T-helper 2 cell treated with Interferon-gamma antibody and Interleukin-4, amounts not matched to agents 5 μg/mL and 100 μg/mL, for 36 hours (primary cell): Measurements from ENCODE around the gene GPR55.

Experiments used
- DNase-seq: peaks from one replicate; pipeline ENCODE4 v3.0.0; 2021; ENCODE audit warnings: low spot score
- H3K27ac Mint-ChIP-seq: one replicate; pipeline ENCODE4 v1.8.0; 2021; ENCODE audit warnings: mild to moderate bottlenecking, mixed read lengths
- H3K27me3 Mint-ChIP-seq: one replicate; pipeline ENCODE4 v1.8.0; 2021; ENCODE audit warnings: low read depth, mixed read lengths
- H3K36me3 Mint-ChIP-seq: one replicate; pipeline ENCODE4 v1.8.0; 2021; ENCODE audit warnings: low read depth, mixed read lengths
- H3K4me1 Mint-ChIP-seq: one replicate; pipeline ENCODE4 v1.8.0; 2021; ENCODE audit warnings: low read depth, mixed read lengths
- H3K4me3 Mint-ChIP-seq: one replicate; pipeline ENCODE4 v1.8.0; 2022; ENCODE audit warnings: mild to moderate bottlenecking, moderate library complexity, mixed read lengths
- H3K9me3 Mint-ChIP-seq: one replicate; pipeline ENCODE4 v1.8.0; 2021; ENCODE audit warnings: mixed read lengths

GPR55 gene

DNA sequence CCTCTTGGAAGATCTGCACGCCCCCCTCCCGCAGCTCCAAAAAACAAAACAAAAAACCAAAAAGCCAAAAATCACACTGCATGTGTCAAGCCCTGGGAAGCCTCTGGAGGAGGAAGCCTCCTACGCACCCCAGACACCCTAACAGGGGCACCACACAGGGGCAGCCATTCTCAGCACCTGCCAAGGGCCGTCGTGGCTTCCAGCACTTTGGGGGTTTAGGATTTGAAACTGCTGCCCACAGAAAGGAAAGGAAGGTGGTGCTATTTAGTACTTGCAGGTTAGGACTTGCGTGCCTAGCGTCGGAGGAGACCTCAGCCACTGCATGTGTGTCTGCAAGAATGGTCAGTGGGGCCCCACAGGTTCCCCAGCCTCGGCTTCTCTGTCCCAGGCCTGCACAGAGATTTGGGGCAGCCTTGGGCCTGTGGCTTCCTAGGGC is 419 bp upstream of the GPR55 start:
- Mint-ChIP-seq H3K4me3 (peak overlapping the region; percentile 77), H3K27me3 (peaks cover 18% of the 10 kb centered on the region), H3K4me1 (peaks cover 29% of the 10 kb centered on the region), H3K27ac (peak overlapping the region; percentile 79), H3K9me3 (no peaks in the 10 kb centered on the region), H3K36me3 (peaks cover 3% of the 10 kb centered on the region)
- no peak for DNase-seq

DNA sequence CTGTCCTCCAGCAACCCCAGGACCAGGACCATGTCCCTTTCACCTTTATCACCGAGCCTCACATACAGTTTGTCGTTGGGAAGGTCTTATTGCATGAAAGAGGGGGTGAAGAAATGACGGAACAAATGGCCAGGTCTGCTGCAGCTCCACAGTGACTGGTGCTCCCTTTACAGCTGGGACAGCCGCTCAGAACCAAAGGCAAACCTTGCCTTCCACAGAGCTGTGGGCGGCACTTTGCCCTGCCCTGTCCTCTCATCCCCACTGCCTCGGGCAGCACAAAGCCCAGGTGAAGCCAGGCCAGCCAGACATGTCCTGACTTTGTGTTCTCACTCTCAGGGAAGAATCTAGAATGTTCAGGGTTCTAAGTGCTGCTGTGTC is 961 bp downstream of the GPR55 start:
- H3K36me3 Mint-ChIP-seq: peaks cover 3% of the 10 kb centered on the region
- peaks cover 38% of the 10 kb centered on the region for H3K4me1 Mint-ChIP-seq
- peak overlapping the region; percentile 79 for H3K27ac Mint-ChIP-seq
- H3K4me3 Mint-ChIP-seq: peak overlapping the region; percentile 77
- no peaks in the 10 kb centered on the region for H3K9me3 Mint-ChIP-seq
- no peak for DNase-seq
- H3K27me3 Mint-ChIP-seq: peaks cover 21% of the 10 kb centered on the region

DNA sequence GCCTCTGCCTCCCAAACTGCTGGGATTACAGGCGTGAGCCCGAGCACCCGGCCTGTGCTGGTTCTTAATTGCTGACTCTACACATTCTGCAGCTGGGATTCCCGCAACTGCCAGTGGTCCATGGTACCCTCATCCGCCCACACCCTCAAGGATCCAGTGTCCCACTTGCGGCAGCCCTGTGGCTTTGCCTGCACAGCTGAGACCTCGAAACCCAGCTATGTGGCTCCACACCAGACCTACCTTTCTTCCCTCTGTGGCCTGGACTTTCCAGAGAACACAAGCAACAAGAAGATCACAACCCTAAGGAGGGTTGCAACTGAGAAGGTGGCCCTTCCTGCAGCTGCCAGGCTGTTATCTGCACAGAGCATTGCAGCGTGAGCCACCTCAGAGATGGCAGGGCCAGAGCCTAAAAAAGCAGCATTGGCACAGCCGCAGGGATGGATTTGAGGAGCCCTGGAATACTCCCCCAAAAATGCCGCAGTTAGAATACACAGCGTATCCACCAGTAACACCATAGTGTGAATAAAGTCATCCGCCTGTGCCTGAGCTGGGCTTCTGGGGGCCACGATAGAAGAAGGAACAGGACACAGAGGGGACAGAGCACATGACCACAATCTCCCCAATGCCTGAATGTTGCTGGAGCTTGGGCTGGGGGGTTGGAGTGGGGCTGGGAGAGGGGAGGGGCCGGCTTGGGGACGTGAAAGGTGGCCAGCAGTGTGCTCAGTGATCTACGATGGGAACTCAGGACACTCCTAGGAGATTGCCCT is 1.9 kb downstream of the GPR55 start:
- Mint-ChIP-seq H3K27me3 (peaks cover 29% of the 10 kb centered on the region), H3K4me3 (peak overlapping the region; percentile 47), H3K9me3 (no peaks in the 10 kb centered on the region), H3K27ac (no peak overlapping the region), H3K36me3 (peaks cover 3% of the 10 kb centered on the region), H3K4me1 (peaks cover 40% of the 10 kb centered on the region)
- no peak for DNase-seq

DNA sequence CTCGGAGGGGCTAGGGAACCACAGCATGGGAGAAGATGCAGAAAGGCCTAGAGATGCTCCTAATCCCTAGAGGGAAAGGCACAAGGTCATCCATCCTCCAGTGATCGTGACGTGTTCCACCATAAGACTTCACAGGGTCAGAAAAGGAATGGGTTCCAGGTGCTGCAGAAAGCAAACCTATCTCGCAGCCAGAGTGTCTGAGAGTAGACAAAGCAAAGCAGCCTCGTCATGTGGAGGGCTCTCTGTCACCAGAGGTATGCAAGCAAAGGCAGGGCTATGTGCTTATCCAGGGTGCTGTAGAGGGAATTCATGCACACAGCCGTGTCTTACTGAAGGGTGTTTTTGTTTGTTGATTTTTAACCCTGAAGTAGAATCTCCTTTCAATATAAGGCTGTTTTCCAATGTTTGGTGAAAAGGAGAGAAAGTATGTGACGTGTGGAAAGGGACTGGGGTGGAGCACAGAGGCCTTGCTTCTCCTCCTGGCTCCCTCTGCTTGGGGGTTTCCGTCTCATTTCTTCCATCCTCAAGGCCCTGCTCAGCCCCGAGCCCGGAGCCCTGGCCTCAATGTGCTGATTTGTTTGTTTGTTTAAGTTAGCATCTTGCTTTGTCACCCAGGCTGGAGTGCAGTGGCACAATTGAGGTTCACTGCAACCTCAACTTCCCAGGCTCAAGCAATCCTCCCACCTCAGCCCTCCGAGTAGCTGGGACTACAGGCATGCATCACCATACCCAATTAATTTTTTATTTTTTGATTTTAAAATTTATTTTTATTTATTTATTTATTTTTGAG is 3.0 kb downstream of the GPR55 start:
- Mint-ChIP-seq H3K36me3 (peaks cover 3% of the 10 kb centered on the region), H3K4me1 (peaks cover 42% of the 10 kb centered on the region), H3K27ac (peak overlapping the region; percentile 19), H3K9me3 (no peaks in the 10 kb centered on the region), H3K4me3 (no peak overlapping the region), H3K27me3 (peaks cover 36% of the 10 kb centered on the region)
- DNase-seq: no peak

DNA sequence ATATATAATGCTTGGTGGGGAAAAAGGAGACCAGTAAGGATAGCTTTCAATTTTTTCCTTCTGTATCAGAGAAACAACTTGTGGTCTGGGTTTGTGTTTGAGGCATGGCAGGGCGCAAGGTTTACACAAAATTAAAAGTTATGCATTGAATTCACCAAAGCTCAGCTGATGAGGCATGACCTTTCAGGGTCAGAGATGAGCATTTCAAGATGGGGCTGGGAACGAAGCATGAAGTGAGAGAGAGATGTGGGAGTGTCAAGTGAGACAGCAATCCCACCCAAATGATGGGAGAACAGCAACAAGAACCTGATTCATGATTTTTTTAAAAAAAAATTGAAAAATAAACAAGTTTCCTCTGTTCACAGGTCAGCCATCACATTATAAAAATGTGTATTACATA is 4.9 kb downstream of the GPR55 start:
- no peak for DNase-seq
- H3K4me1 Mint-ChIP-seq: peaks cover 39% of the 10 kb centered on the region
- no peaks in the 10 kb centered on the region for H3K9me3 Mint-ChIP-seq

DNA sequence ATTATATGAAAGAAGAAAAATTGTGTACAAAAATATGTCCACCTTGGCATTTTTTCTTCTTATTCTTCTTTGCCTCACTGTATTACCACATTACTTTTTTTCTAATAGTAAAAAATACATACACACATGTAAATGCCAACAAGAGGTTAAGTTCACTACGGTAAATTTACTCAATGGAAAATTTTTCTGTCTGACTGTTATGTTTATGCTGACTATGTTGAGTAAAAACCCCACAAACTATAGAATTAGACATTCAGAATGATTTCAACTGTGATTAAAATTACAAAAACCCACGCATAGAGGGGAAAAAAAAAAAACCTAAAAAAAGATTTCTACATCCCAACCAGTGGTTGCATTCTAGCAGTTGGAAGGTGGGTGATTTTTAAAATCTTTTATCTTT is 5.4 kb downstream of the GPR55 start:
- H3K4me1 Mint-ChIP-seq: peaks cover 34% of the 10 kb centered on the region
- DNase-seq: no peak
- H3K36me3 Mint-ChIP-seq: peaks cover 3% of the 10 kb centered on the region
- H3K27ac Mint-ChIP-seq: no peak overlapping the region
- peaks cover 44% of the 10 kb centered on the region for H3K27me3 Mint-ChIP-seq
- H3K9me3 Mint-ChIP-seq: no peaks in the 10 kb centered on the region
- H3K4me3 Mint-ChIP-seq: no peak overlapping the region

More for the DNA sequence above, 4.9 kb downstream of the GPR55 start:
- Mint-ChIP-seq H3K27me3 (peaks cover 44% of the 10 kb centered on the region), H3K27ac (no peak overlapping the region), H3K36me3 (peaks cover 3% of the 10 kb centered on the region), H3K4me3 (peak overlapping the region; percentile 1)

DNA sequence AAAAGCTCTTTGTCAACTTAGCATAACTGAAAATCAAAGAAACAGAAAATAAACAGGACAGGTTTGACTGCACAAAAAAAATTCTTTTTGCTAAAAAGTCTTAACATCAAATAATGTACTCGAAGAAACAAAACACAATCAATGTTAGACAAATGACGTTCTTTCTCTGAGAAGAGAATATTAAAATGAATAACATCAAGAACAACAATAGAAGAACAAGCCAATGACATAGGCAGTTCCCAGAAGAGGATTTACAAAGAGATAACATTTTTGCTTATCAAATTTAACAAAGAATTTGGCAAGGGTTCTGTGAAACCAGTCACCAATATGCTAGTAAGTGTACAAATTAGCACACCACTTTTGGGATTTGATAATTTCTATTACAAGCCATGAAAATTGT is 5.8 kb downstream of the GPR55 start:
- H3K4me3 Mint-ChIP-seq: peak overlapping the region; percentile 5

DNA sequence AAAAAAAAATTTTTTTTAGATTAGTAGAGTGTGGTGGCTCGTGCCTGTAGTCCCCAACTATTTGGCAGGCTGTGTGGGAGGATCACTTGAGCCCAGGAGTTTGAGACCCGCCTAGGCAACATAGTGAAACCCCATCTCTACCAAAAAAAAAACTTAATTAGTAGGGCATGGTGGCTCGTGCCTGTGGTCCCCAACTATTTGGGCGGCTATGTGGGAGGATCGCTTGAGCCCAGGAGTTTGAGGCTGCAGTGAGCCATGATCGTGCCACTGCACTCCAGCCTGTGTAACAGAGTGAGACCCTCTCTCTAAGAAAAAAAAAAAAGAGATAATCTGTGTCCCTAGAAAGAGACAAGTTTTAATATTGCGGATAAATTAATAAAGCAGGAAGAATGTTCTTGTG is 8.8 kb downstream of the GPR55 start:
- no peak for DNase-seq
- H3K27me3 Mint-ChIP-seq: peaks cover 41% of the 10 kb centered on the region

More for the DNA sequence above, 5.8 kb downstream of the GPR55 start:
- Mint-ChIP-seq H3K9me3 (no peaks in the 10 kb centered on the region), H3K27ac (no peak overlapping the region), H3K4me1 (peaks cover 30% of the 10 kb centered on the region), H3K36me3 (peaks cover 3% of the 10 kb centered on the region), H3K27me3 (peaks cover 45% of the 10 kb centered on the region)
- DNase-seq: no peak

DNA sequence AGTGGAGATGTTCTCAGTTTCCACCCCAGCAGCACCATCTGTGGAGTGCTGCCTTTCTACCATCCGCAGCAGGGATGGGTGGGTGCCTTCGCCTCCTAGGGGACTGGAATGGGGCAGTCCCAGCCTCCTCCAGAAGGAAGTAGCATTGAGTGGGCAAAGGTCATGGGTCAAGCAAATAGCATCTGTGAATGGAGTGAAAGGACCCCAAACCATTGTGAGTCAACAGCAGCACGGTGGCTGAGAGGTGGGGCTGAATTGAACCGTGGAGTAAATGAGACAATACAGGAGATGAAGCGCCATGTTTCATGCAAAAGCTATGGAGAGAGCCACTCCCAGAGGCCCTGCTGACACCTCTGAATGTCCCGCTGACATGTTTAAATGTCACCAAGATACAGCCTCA is 9.7 kb downstream of the GPR55 start:
- Mint-ChIP-seq H3K36me3 (no peaks in the 10 kb centered on the region), H3K27me3 (peaks cover 46% of the 10 kb centered on the region), H3K4me1 (peaks cover 15% of the 10 kb centered on the region), H3K4me3 (no peak overlapping the region), H3K27ac (no peak overlapping the region), H3K9me3 (no peaks in the 10 kb centered on the region)
- no peak for DNase-seq

More for the DNA sequence above, 8.8 kb downstream of the GPR55 start:
- Mint-ChIP-seq H3K4me3 (no peak overlapping the region), H3K27ac (no peak overlapping the region), H3K9me3 (no peaks in the 10 kb centered on the region), H3K4me1 (peaks cover 18% of the 10 kb centered on the region), H3K36me3 (no peaks in the 10 kb centered on the region)

DNA sequence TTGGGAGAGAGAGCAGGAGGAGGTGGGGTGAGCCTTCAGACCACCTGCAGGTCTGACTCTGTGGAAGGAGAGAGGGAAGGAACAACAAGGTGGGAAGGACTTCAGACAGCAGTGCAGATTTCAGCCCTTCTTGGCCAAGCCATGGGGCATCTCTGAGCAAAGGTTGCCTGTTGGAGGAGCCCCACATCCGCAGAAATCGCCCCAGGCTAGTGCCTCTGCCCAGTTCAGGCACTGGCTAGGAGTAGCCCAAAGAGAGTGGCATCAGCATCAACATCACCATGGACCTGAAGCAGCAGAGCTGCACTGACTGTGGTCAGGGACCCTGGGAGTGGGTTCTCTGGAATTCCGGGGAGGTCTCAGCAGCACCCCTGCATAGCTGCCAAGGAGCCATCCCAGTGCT is 10.2 kb downstream of the GPR55 start:
- Mint-ChIP-seq H3K9me3 (no peaks in the 10 kb centered on the region), H3K27ac (no peak overlapping the region)

DNA sequence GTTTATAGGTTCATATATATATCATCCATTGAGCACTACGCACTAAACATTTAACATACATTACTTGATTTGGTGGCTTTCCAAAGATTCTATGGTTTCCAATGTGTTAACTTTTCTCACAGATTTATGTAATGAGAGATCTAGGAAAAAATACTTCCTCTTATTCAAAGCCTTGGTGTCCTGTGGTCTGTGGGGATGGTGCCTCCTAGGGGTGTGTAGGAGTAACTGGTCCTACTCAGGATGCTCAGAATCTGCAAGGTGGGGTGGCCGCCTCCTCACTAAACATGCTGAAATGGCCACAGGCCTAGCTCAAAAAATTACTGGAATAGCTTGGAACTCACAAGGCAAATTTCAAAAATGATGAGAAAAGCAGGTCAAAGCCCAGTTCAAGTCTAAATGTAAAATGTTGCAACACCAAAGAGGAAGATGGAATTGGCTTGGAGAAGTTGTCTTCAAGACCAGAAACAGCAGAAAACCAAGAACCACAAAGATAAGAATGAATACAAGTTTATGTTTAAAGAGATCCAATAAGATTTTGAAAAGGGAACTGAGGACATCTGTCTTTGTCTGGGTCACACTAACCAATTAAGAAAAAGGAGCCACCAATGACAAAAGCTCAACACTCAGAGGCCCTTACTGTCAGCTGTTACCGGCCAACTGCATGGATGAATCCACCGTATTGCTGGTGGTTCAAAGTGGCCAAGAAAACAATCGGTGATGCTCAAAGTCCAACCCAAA is 11.5 kb downstream of the GPR55 start:
- H3K9me3 Mint-ChIP-seq: no peaks in the 10 kb centered on the region
- H3K27me3 Mint-ChIP-seq: peaks cover 45% of the 10 kb centered on the region
- no peak for DNase-seq
- peaks cover 16% of the 10 kb centered on the region for H3K4me1 Mint-ChIP-seq
- no peak overlapping the region for H3K4me3 Mint-ChIP-seq
- no peaks in the 10 kb centered on the region for H3K36me3 Mint-ChIP-seq
- H3K27ac Mint-ChIP-seq: no peak overlapping the region

More for the DNA sequence above, 10.2 kb downstream of the GPR55 start:
- H3K4me3 Mint-ChIP-seq: no peak overlapping the region
- no peak for DNase-seq
- no peaks in the 10 kb centered on the region for H3K36me3 Mint-ChIP-seq
- H3K27me3 Mint-ChIP-seq: peaks cover 44% of the 10 kb centered on the region
- H3K4me1 Mint-ChIP-seq: peaks cover 11% of the 10 kb centered on the region

DNA sequence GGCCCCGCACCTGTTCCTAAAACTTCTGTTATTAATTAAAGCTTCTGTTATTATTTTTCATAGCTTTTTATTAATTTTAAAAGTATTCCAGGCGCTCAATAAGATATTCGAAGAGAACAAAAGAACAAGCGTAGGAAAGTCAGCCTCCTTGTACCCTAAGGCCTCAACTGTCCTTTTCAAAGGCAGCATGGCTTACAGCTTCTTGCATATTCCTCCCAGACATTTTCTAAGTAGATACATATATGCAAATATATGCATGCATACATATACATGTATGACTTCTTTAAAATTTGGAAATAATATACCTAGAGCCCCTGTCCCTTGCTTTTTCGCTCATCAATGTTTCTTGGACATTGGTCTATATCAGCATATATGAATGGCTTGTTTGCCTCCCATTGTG is 12.3 kb downstream of the GPR55 start:
- peaks cover 38% of the 10 kb centered on the region for H3K27me3 Mint-ChIP-seq
- no peak overlapping the region for H3K27ac Mint-ChIP-seq
- no peaks in the 10 kb centered on the region for H3K36me3 Mint-ChIP-seq
- no peak for DNase-seq
- H3K4me3 Mint-ChIP-seq: no peak overlapping the region
- H3K9me3 Mint-ChIP-seq: no peaks in the 10 kb centered on the region
- H3K4me1 Mint-ChIP-seq: peaks cover 16% of the 10 kb centered on the region

DNA sequence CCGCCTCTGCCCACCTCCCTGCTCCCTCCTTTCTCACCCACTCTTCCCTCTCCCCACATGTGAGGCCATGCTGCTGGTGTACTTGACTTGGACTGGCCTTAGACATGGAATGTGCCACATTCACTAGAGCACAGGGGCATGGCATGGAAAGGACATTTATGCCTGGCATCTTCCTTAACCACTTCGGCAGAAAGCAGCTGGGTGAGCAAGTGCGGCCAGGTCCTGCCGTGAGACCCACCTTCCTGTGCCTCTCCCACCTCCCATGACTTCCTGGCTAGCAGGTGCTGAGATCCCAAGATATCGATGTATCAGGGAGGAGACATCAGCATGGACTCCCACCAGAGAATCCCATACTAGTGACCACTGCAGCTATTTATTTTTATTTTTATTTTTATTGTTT is 13.0 kb downstream of the GPR55 start:
- DNase-seq: no peak
- peaks cover 16% of the 10 kb centered on the region for H3K4me1 Mint-ChIP-seq
- H3K4me3 Mint-ChIP-seq: no peak overlapping the region
- H3K36me3 Mint-ChIP-seq: no peaks in the 10 kb centered on the region
- peaks cover 35% of the 10 kb centered on the region for H3K27me3 Mint-ChIP-seq
- H3K27ac Mint-ChIP-seq: no peak overlapping the region
- no peaks in the 10 kb centered on the region for H3K9me3 Mint-ChIP-seq
